HCT116 (cell line): ENCODE results near the gene CRYBG2.

ENCODE experiments used
- ATF3 ChIP-seq: IDR thresholded peaks from 2 replicates; pipeline ENCODE4 v1.6.1; 2012
- EGR1 ChIP-seq: IDR thresholded peaks from 2 replicates; pipeline ENCODE4 v1.6.1; 2012; ENCODE audit warnings: low read depth
- EZH2 ChIP-seq: fragments of 200-600 bp; sonication (generic); IDR thresholded peaks from 2 replicates; pipeline ENCODE4 v1.6.1; 2017; ENCODE audit warnings: antibody characterized with exemption, mixed run types
- EZH2phosphoT487 ChIP-seq: fragments of 200-600 bp; IDR thresholded peaks from 2 replicates; pipeline ENCODE4 v1.6.1; 2018; ENCODE audit warnings: antibody characterized with exemption, borderline replicate concordance
- JUND ChIP-seq: IDR thresholded peaks from 2 replicates; pipeline ENCODE4 v1.6.1; 2012
- MAX ChIP-seq: IDR thresholded peaks from 2 replicates; pipeline ENCODE4 v1.6.1; 2012
- POLR2A ChIP-seq: IDR thresholded peaks from 2 replicates; pipeline ENCODE4 v1.7.0; 2011; ENCODE audit warnings: borderline replicate concordance; ENCODE audit not compliant: insufficient read depth, insufficient read length; ENCODE audit errors: extremely low read depth
- RAD21 ChIP-seq: IDR thresholded peaks from 2 replicates; pipeline ENCODE4 v1.6.1; 2012; ENCODE audit warnings: low read depth, mild to moderate bottlenecking
- SIN3A ChIP-seq: IDR thresholded peaks from 2 replicates; pipeline ENCODE4 v1.6.1; 2012; ENCODE audit warnings: low read depth
- TF ChIP-seq, protein P1 (sequence below), 3 experiments: fragments of 200-600 bp in 1 of 3; sonication (generic) in 1 of 3; IDR thresholded peaks in 2 of 3; conservative IDR thresholded peaks in 1 of 3; 2 replicates each; pipeline ENCODE4 v1.5.1; 2012 to 2017; ENCODE audit warnings: low read depth in 2 of 3, low read length in 2 of 3, antibody characterized with exemption in 1 of 3, borderline replicate concordance in 1 of 3, control low read depth in 1 of 3, mild to moderate bottlenecking in 1 of 3, mixed read lengths in 1 of 3, mixed run types in 1 of 3, moderate library complexity in 1 of 3; ENCODE audit not compliant: insufficient read depth in 1 of 3

DNA sequence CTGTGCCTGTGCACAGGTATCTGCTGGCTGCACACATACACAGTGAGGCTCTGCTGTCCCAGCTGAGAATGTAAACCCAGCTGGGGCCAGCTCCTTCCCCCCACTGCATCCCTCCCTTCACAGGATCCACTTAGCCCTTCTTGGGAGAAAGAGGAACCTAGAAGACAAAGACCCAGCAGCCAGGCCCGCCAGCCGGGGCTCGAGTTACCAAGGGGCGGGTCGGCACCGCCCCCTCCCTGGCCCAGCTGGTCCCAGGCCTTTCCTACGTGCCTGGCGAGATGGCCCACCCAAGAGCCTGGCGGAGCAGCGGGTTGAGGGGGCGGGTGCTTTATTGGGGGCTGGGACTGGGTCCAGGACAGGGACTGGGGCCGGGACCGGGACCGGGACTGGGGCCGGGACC, 72.0 kb downstream of the CRYBG2 start:
- TF ChIP-seq SIN3A, result no peak
- TF ChIP-seq EZH2, result no peak
- TF ChIP-seq, protein P1, sequence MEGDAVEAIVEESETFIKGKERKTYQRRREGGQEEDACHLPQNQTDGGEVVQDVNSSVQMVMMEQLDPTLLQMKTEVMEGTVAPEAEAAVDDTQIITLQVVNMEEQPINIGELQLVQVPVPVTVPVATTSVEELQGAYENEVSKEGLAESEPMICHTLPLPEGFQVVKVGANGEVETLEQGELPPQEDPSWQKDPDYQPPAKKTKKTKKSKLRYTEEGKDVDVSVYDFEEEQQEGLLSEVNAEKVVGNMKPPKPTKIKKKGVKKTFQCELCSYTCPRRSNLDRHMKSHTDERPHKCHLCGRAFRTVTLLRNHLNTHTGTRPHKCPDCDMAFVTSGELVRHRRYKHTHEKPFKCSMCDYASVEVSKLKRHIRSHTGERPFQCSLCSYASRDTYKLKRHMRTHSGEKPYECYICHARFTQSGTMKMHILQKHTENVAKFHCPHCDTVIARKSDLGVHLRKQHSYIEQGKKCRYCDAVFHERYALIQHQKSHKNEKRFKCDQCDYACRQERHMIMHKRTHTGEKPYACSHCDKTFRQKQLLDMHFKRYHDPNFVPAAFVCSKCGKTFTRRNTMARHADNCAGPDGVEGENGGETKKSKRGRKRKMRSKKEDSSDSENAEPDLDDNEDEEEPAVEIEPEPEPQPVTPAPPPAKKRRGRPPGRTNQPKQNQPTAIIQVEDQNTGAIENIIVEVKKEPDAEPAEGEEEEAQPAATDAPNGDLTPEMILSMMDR (IDR thresholded peaks at IDR 0.05 in 2 of 3, conservative IDR thresholded peaks at IDR 0.05 in 1 of 3; ENCODE audit: borderline replicate concordance in 1 of 3, insufficient read depth in 1 of 3, low read depth in 2 of 3, low read length in 2 of 3), result no peak
- TF ChIP-seq EZH2phosphoT487, result no peak
- TF ChIP-seq MAX, result no peak
- no peak for TF ChIP-seq POLR2A
- no peak for TF ChIP-seq JUND
- no peak for TF ChIP-seq RAD21
- no peak for TF ChIP-seq EGR1
- no peak for TF ChIP-seq ATF3
